ENCODE data around the gene BRICD5.
"Not testable (repeated sequence)": the region's sequence is repeated elsewhere in the genome, so short reads cannot be mapped to it uniquely, and the experiment has no call there.

Gene BRICD5

DNA sequence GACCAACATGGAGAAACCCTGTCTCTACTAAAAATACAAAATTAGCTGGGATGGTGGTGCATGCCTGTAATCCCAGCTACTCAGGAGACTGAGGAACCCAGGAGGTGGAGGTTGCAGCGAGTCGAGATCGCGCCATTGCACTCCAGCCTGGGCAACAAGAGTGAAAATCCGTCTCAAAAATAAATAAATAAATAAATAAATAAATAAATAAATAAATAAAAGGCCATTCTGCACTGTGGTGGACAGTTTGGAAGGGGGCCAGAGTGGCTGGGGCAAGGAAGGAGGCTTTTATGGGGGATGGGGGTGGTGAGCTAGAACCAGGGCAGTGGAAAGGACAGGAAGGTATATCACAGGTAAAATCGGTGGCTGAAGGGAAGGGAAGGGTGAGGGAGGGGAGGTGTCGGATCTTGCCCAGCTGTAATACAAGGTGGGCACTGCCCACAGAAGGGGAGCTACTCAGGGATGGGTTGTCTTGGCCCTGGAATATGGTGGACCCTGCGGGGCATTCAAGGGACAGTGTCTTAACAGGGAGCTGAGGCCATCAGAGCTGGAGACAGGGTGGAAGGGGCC is 7.5 kb downstream of the BRICD5 start:
- not testable (repeated sequence) for H3K4me3 ChIP-seq (ENCODE audit: low read depth, low read length); H3K14ac ChIP-seq (ENCODE audit: low read length); DNase-seq; H3K4me1 ChIP-seq (ENCODE audit: control insufficient read depth in 1 of 2, insufficient read depth in 2 of 2, low read length in 2 of 2); H2BK12ac ChIP-seq (ENCODE audit: low read length); H3K23ac ChIP-seq (ENCODE audit: low read length); H3K79me2 ChIP-seq (ENCODE audit: control insufficient read depth, insufficient read depth, low read length, poor library complexity); H3K27me3 ChIP-seq (ENCODE audit: insufficient read depth, low read length); H4K8ac ChIP-seq (ENCODE audit: low read depth, low read length); H3K9ac ChIP-seq (ENCODE audit: low read length); H3K27ac ChIP-seq (ENCODE audit: low read depth, low read length); H2BK120ac ChIP-seq (ENCODE audit: insufficient read depth, low read length, poor library complexity); H2BK5ac ChIP-seq (ENCODE audit: low read depth, low read length, poor library complexity); H3K4ac ChIP-seq (ENCODE audit: low read depth, low read length); H4K91ac ChIP-seq (ENCODE audit: low read depth, low read length); H2AFZ ChIP-seq (ENCODE audit: insufficient read depth, low read length, poor library complexity); H3K18ac ChIP-seq (ENCODE audit: low read length); H3K9me3 ChIP-seq (ENCODE audit: insufficient read depth, low read depth, low read length); H3K4me2 ChIP-seq (ENCODE audit: low read length); H2AK5ac ChIP-seq (ENCODE audit: low read length); H4K12ac ChIP-seq (ENCODE audit: low read depth, low read length)
- no CpG with 5 or more reads among the region's 8 CpGs for WGBS (ENCODE audit: extremely low coverage, insufficient coverage, insufficient read length)
- H3K79me1 ChIP-seq (ENCODE audit: low read length): peaks cover 13% of the 10 kb centered on the region
- peaks cover 15 to 17% of the 10 kb centered on the region in 2 experiments for H3K36me3 ChIP-seq (ENCODE audit: control insufficient read depth in 1 of 2, insufficient read depth in 2 of 2, low read length in 2 of 2)

DNA sequence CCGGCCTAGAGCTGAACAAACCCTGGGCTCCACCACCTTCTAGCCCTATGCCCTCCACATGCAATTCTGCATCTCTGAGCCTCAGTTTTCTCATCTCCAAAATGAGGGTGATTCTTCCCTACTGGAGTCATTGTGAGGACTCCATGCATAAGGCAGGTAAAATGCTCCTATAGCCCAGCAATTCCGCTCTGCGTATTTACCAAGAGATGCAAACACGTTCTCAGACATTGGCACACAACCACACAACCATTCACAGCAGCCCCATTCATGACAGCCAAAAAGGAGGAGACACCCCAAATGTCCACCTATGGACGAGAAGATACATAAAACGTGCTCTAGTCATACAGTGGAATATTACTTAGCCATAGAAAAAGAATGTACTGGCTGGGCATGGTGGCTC is 10.3 kb downstream of the BRICD5 start:
- Histone ChIP-seq H3K9me3 (ENCODE audit: insufficient read depth, low read depth, low read length) (peaks cover 3% of the 10 kb centered on the region), H2BK120ac (ENCODE audit: insufficient read depth, low read length, poor library complexity) (no peak overlapping the region), H3K4me2 (ENCODE audit: low read length) (no peak overlapping the region), H2AK5ac (ENCODE audit: low read length) (no peak overlapping the region), H3K79me1 (ENCODE audit: low read length) (peaks cover 5% of the 10 kb centered on the region), H3K4me1 (ENCODE audit: control insufficient read depth in 1 of 2, insufficient read depth in 2 of 2, low read length in 2 of 2) (peaks cover 3% of the 10 kb centered on the region in 2 experiments), H3K4ac (ENCODE audit: low read depth, low read length) (no peak overlapping the region), H3K4me3 (ENCODE audit: low read depth, low read length) (no peak overlapping the region), H3K79me2 (ENCODE audit: control insufficient read depth, insufficient read depth, low read length, poor library complexity) (peaks cover 2% of the 10 kb centered on the region), H2BK5ac (ENCODE audit: low read depth, low read length, poor library complexity) (no peak overlapping the region), H4K8ac (ENCODE audit: low read depth, low read length) (no peak overlapping the region), H3K27ac (ENCODE audit: low read depth, low read length) (no peak overlapping the region), H3K36me3 (ENCODE audit: control insufficient read depth in 1 of 2, insufficient read depth in 2 of 2, low read length in 2 of 2) (no peaks in the 10 kb centered on the region), H2AFZ (ENCODE audit: insufficient read depth, low read length, poor library complexity) (no peak overlapping the region), H4K12ac (ENCODE audit: low read depth, low read length) (no peak overlapping the region), H2BK12ac (ENCODE audit: low read length) (no peak overlapping the region), H3K23ac (ENCODE audit: low read length) (no peak overlapping the region), H4K91ac (ENCODE audit: low read depth, low read length) (no peak overlapping the region), H3K27me3 (ENCODE audit: insufficient read depth, low read length) (peaks cover 27% of the 10 kb centered on the region), H3K18ac (ENCODE audit: low read length) (no peak overlapping the region), H3K9ac (ENCODE audit: low read length) (no peak overlapping the region), H3K14ac (ENCODE audit: low read length) (no peak overlapping the region)
- WGBS (ENCODE audit: extremely low coverage, insufficient coverage, insufficient read length): no CpG with 5 or more reads among the region's 6 CpGs
- no peak for DNase-seq

DNA sequence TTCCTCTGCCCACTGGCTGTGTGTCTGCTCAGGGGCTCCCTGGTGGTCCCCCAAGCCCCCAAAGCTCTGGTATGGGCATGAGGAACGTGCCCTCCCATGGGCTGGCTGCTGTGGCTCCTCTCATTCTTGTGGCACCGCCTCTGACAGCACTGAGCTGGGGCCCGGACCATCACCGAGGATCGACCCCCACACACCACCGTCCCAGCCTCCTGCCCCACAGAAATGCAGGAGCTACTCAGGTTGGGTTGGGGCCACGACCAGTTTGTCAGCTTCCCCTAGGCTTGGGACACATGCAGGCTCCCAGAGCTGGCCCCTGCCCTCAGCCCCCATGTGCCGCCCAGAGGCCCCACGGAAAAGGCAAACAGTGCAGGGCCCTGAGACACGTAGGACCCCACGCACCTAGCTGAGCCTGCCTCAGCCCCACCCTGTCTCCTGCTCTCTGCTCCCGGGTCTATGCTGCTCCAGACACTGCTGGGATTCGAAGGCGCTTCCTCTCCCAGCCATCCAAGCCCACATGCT is 11.0 kb downstream of the BRICD5 start:
- Histone ChIP-seq H4K12ac (ENCODE audit: low read depth, low read length) (no peak overlapping the region), H3K23ac (ENCODE audit: low read length) (no peak overlapping the region), H3K4me3 (ENCODE audit: low read depth, low read length) (no peak overlapping the region), H2BK120ac (ENCODE audit: insufficient read depth, low read length, poor library complexity) (no peak overlapping the region), H3K14ac (ENCODE audit: low read length) (no peak overlapping the region), H2BK5ac (ENCODE audit: low read depth, low read length, poor library complexity) (no peak overlapping the region), H2AK5ac (ENCODE audit: low read length) (no peak overlapping the region), H3K9me3 (ENCODE audit: insufficient read depth, low read depth, low read length) (peaks cover 3% of the 10 kb centered on the region), H3K18ac (ENCODE audit: low read length) (no peak overlapping the region), H3K9ac (ENCODE audit: low read length) (no peak overlapping the region), H2AFZ (ENCODE audit: insufficient read depth, low read length, poor library complexity) (no peak overlapping the region), H4K8ac (ENCODE audit: low read depth, low read length) (no peak overlapping the region), H3K27ac (ENCODE audit: low read depth, low read length) (no peak overlapping the region), H3K4me1 (ENCODE audit: control insufficient read depth in 1 of 2, insufficient read depth in 2 of 2, low read length in 2 of 2) (peaks cover 1% of the 10 kb centered on the region in 2 experiments), H2BK12ac (ENCODE audit: low read length) (no peak overlapping the region), H3K79me1 (ENCODE audit: low read length) (peaks cover under 1% of the 10 kb centered on the region), H4K91ac (ENCODE audit: low read depth, low read length) (no peak overlapping the region), H3K4me2 (ENCODE audit: low read length) (no peak overlapping the region), H3K36me3 (ENCODE audit: control insufficient read depth in 1 of 2, insufficient read depth in 2 of 2, low read length in 2 of 2) (no peaks in the 10 kb centered on the region), H3K27me3 (ENCODE audit: insufficient read depth, low read length) (peaks cover 30% of the 10 kb centered on the region), H3K4ac (ENCODE audit: low read depth, low read length) (no peak overlapping the region), H3K79me2 (ENCODE audit: control insufficient read depth, insufficient read depth, low read length, poor library complexity) (no peaks in the 10 kb centered on the region)
- no CpG with 5 or more reads among the region's 14 CpGs for WGBS (ENCODE audit: extremely low coverage, insufficient coverage, insufficient read length)
- no peak for DNase-seq

DNA sequence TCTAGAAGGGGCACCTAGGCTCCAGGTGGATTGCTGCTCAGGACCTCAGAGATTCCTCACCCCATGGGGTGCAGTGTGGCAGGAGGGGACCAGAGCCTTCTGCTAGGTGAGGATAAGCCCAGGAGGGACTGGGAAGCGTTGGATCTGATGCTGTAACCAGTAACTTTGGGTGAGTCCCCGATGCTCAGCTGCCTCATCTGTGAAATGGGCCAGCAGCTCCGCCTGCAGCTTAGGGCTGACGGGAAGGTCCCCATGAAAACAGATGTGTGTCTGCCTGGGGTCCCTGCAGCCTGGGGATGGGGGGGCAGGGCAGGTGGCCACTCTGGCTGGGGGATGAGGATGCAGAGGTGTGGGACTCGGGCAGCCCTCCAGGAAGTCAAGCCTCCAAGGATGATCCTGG is 11.6 kb downstream of the BRICD5 start:
- Histone ChIP-seq H3K27me3 (ENCODE audit: insufficient read depth, low read length) (peaks cover 30% of the 10 kb centered on the region), H2AK5ac (ENCODE audit: low read length) (no peak overlapping the region), H2BK5ac (ENCODE audit: low read depth, low read length, poor library complexity) (no peak overlapping the region), H2BK12ac (ENCODE audit: low read length) (no peak overlapping the region), H3K9me3 (ENCODE audit: insufficient read depth, low read depth, low read length) (peaks cover 3% of the 10 kb centered on the region), H2AFZ (ENCODE audit: insufficient read depth, low read length, poor library complexity) (no peak overlapping the region), H4K91ac (ENCODE audit: low read depth, low read length) (no peak overlapping the region), H4K12ac (ENCODE audit: low read depth, low read length) (no peak overlapping the region), H3K79me2 (ENCODE audit: control insufficient read depth, insufficient read depth, low read length, poor library complexity) (no peaks in the 10 kb centered on the region), H3K4me1 (ENCODE audit: control insufficient read depth in 1 of 2, insufficient read depth in 2 of 2, low read length in 2 of 2) (no peaks in the 10 kb centered on the region), H3K4me2 (ENCODE audit: low read length) (no peak overlapping the region), H3K4me3 (ENCODE audit: low read depth, low read length) (no peak overlapping the region), H2BK120ac (ENCODE audit: insufficient read depth, low read length, poor library complexity) (no peak overlapping the region), H3K18ac (ENCODE audit: low read length) (no peak overlapping the region), H3K27ac (ENCODE audit: low read depth, low read length) (no peak overlapping the region), H3K9ac (ENCODE audit: low read length) (no peak overlapping the region), H3K4ac (ENCODE audit: low read depth, low read length) (no peak overlapping the region), H3K79me1 (ENCODE audit: low read length) (no peaks in the 10 kb centered on the region), H3K14ac (ENCODE audit: low read length) (no peak overlapping the region), H3K23ac (ENCODE audit: low read length) (no peak overlapping the region), H4K8ac (ENCODE audit: low read depth, low read length) (no peak overlapping the region), H3K36me3 (ENCODE audit: control insufficient read depth in 1 of 2, insufficient read depth in 2 of 2, low read length in 2 of 2) (no peaks in the 10 kb centered on the region)
- DNase-seq: no peak
- WGBS (ENCODE audit: extremely low coverage, insufficient coverage, insufficient read length): no CpG with 5 or more reads among the region's 5 CpGs
